Thyroid gland (tissue), 4 donors: Measurements from ENCODE around the gene BIRC3.

ENCODE experiments used
- POLR2A ChIP-seq, 2 donors: fragments of 450-650 bp; IDR thresholded peaks; one replicate each; pipeline ENCODE4 v1.6.1; 2017; ENCODE audit warnings: antibody characterized with exemption in 2 of 2, mild to moderate bottlenecking in 2 of 2, moderate library complexity in 1 of 2
- TF ChIP-seq, protein P1 (sequence below), 6 experiments: fragments of 200-600 bp in 3 of 6; fragments of 450-650 bp in 3 of 6; sonication (generic) in 3 of 6; IDR thresholded peaks; one replicate each; pipeline ENCODE4 v1.5.1; 2016 to 2019; ENCODE audit warnings: antibody characterized with exemption in 6 of 6, mild to moderate bottlenecking in 2 of 6, inconsistent platforms in 1 of 6, moderate library complexity in 1 of 6

- TF ChIP-seq, protein P1, sequence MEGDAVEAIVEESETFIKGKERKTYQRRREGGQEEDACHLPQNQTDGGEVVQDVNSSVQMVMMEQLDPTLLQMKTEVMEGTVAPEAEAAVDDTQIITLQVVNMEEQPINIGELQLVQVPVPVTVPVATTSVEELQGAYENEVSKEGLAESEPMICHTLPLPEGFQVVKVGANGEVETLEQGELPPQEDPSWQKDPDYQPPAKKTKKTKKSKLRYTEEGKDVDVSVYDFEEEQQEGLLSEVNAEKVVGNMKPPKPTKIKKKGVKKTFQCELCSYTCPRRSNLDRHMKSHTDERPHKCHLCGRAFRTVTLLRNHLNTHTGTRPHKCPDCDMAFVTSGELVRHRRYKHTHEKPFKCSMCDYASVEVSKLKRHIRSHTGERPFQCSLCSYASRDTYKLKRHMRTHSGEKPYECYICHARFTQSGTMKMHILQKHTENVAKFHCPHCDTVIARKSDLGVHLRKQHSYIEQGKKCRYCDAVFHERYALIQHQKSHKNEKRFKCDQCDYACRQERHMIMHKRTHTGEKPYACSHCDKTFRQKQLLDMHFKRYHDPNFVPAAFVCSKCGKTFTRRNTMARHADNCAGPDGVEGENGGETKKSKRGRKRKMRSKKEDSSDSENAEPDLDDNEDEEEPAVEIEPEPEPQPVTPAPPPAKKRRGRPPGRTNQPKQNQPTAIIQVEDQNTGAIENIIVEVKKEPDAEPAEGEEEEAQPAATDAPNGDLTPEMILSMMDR (IDR thresholded peaks at IDR 0.05) = no peak
- no peak for TF ChIP-seq POLR2A (IDR thresholded peaks at IDR 0.05)
Observed at GRCh38 chr11:102338479-102339010, 21.3 kb downstream of the BIRC3 start.
